ENCODE data around the gene TXK. TPM values are rescaled to one million over a fixed set of nuclear protein-coding genes. Genes with fewer than 3 reads are reported as not detected.

Gene TXK
- total and polyA plus RNA-seq, 2 donors: 6.9 to 24.7 TPM

- no peak overlapping the region for H3K27ac ChIP-seq (ENCODE audit: low read depth in 1 of 2, low read length in 1 of 2)
- DNase-seq (ENCODE audit: low read depth in 6 of 9, low spot score in 9 of 9): no peak
- 94% methylated on average over 2 of the region's 2 CpGs for WGBS
Measured at GRCh38 chr4:48118081-48118480, 16.0 kb downstream of the TXK start.

GRCh38 chr4:48116582-48116981, 17.5 kb downstream of the TXK start:
- H3K4me3 ChIP-seq (ENCODE audit: low read length in 2 of 2): no peak overlapping the region
- no peaks in the 10 kb centered on the region for H3K4me1 ChIP-seq (ENCODE audit: control insufficient read depth in 2 of 2, insufficient read depth in 2 of 2, low read length in 2 of 2)
- 85% methylated on average over 3 of the region's 3 CpGs for WGBS
- no peak overlapping the region for H3K27ac ChIP-seq (ENCODE audit: low read depth in 1 of 2, low read length in 1 of 2)
- no peaks in the 10 kb centered on the region for H3K36me3 ChIP-seq (ENCODE audit: control insufficient read depth in 2 of 2, insufficient read depth in 2 of 2, low read length in 1 of 2)
- no peaks in the 10 kb centered on the region for H3K27me3 ChIP-seq (ENCODE audit: control insufficient read depth in 2 of 2, insufficient read depth in 1 of 2, low read length in 1 of 2)
- H3K9me3 ChIP-seq (ENCODE audit: control insufficient read depth in 2 of 2, insufficient read depth in 1 of 2, low read length in 1 of 2): no peaks in the 10 kb centered on the region
- DNase-seq (ENCODE audit: low read depth in 6 of 9, low spot score in 9 of 9): no peak

More at GRCh38 chr4:48118081-48118480, 16.0 kb downstream of the TXK start:
- H3K4me3 ChIP-seq (ENCODE audit: low read length in 2 of 2): no peak overlapping the region
- no peaks in the 10 kb centered on the region for H3K9me3 ChIP-seq (ENCODE audit: control insufficient read depth in 2 of 2, insufficient read depth in 1 of 2, low read length in 1 of 2)
- H3K36me3 ChIP-seq (ENCODE audit: control insufficient read depth in 2 of 2, insufficient read depth in 2 of 2, low read length in 1 of 2): no peaks in the 10 kb centered on the region
- H3K4me1 ChIP-seq (ENCODE audit: control insufficient read depth in 2 of 2, insufficient read depth in 2 of 2, low read length in 2 of 2): no peaks in the 10 kb centered on the region
- no peaks in the 10 kb centered on the region for H3K27me3 ChIP-seq (ENCODE audit: control insufficient read depth in 2 of 2, insufficient read depth in 1 of 2, low read length in 1 of 2)

GRCh38 chr4:48114412-48114811, 19.6 kb downstream of the TXK start:
- no peaks in the 10 kb centered on the region for H3K9me3 ChIP-seq (ENCODE audit: control insufficient read depth in 2 of 2, insufficient read depth in 1 of 2, low read length in 1 of 2)
- WGBS: 69% methylated on average over 6 of the region's 6 CpGs
- H3K4me3 ChIP-seq (ENCODE audit: low read length in 2 of 2): no peak overlapping the region
- no peaks in the 10 kb centered on the region for H3K4me1 ChIP-seq (ENCODE audit: control insufficient read depth in 2 of 2, insufficient read depth in 2 of 2, low read length in 2 of 2)
- no peak for DNase-seq (ENCODE audit: low read depth in 6 of 9, low spot score in 9 of 9)
- no peaks in the 10 kb centered on the region for H3K27me3 ChIP-seq (ENCODE audit: control insufficient read depth in 2 of 2, insufficient read depth in 1 of 2, low read length in 1 of 2)
- H3K36me3 ChIP-seq (ENCODE audit: control insufficient read depth in 2 of 2, insufficient read depth in 2 of 2, low read length in 1 of 2): no peaks in the 10 kb centered on the region
- H3K27ac ChIP-seq (ENCODE audit: low read depth in 1 of 2, low read length in 1 of 2): no peak overlapping the region

GRCh38 chr4:48112017-48112667, 21.9 kb downstream of the TXK start:
- no peaks in the 10 kb centered on the region for H3K36me3 ChIP-seq (ENCODE audit: control insufficient read depth in 2 of 2, insufficient read depth in 2 of 2, low read length in 1 of 2)
- no peaks in the 10 kb centered on the region for H3K27me3 ChIP-seq (ENCODE audit: control insufficient read depth in 2 of 2, insufficient read depth in 1 of 2, low read length in 1 of 2)
- H3K4me1 ChIP-seq (ENCODE audit: control insufficient read depth in 2 of 2, insufficient read depth in 2 of 2, low read length in 2 of 2): no peaks in the 10 kb centered on the region
- 92% methylated on average over 8 of the region's 8 CpGs for WGBS
- H3K9me3 ChIP-seq (ENCODE audit: control insufficient read depth in 2 of 2, insufficient read depth in 1 of 2, low read length in 1 of 2): no peaks in the 10 kb centered on the region
- no peak overlapping the region for H3K4me3 ChIP-seq (ENCODE audit: low read length in 2 of 2)
- DNase-seq (ENCODE audit: low read depth in 6 of 9, low spot score in 9 of 9): no peak
- H3K27ac ChIP-seq (ENCODE audit: low read depth in 1 of 2, low read length in 1 of 2): no peak overlapping the region

- 94% methylated on average over 1 of the region's 1 CpG for WGBS
- Histone ChIP-seq H3K9me3 (ENCODE audit: control insufficient read depth in 2 of 2, insufficient read depth in 1 of 2, low read length in 1 of 2) (no peaks in the 10 kb centered on the region), H3K4me1 (ENCODE audit: control insufficient read depth in 2 of 2, insufficient read depth in 2 of 2, low read length in 2 of 2) (no peaks in the 10 kb centered on the region), H3K27ac (ENCODE audit: low read depth in 1 of 2, low read length in 1 of 2) (no peak overlapping the region), H3K27me3 (ENCODE audit: control insufficient read depth in 2 of 2, insufficient read depth in 1 of 2, low read length in 1 of 2) (no peaks in the 10 kb centered on the region), H3K4me3 (ENCODE audit: low read length in 2 of 2) (no peak overlapping the region), H3K36me3 (ENCODE audit: control insufficient read depth in 2 of 2, insufficient read depth in 2 of 2, low read length in 1 of 2) (no peaks in the 10 kb centered on the region)
- DNase-seq (ENCODE audit: low read depth in 6 of 9, low spot score in 9 of 9): no peak
Measured at GRCh38 chr4:48110452-48110978, 23.5 kb downstream of the TXK start.

- no peaks in the 10 kb centered on the region for H3K27me3 ChIP-seq (ENCODE audit: control insufficient read depth in 2 of 2, insufficient read depth in 1 of 2, low read length in 1 of 2)
- H3K9me3 ChIP-seq (ENCODE audit: control insufficient read depth in 2 of 2, insufficient read depth in 1 of 2, low read length in 1 of 2): no peaks in the 10 kb centered on the region
- H3K27ac ChIP-seq (ENCODE audit: low read depth in 1 of 2, low read length in 1 of 2): no peak overlapping the region
- H3K36me3 ChIP-seq (ENCODE audit: control insufficient read depth in 2 of 2, insufficient read depth in 2 of 2, low read length in 1 of 2): no peaks in the 10 kb centered on the region
- no peaks in the 10 kb centered on the region for H3K4me1 ChIP-seq (ENCODE audit: control insufficient read depth in 2 of 2, insufficient read depth in 2 of 2, low read length in 2 of 2)
- no peak overlapping the region for H3K4me3 ChIP-seq (ENCODE audit: low read length in 2 of 2)
- peak in 5 of 9 donors; percentile 42 to 77 (median 55) for DNase-seq (ENCODE audit: low read depth in 6 of 9, low spot score in 9 of 9)
- WGBS: 81% methylated on average over 5 of the region's 5 CpGs
Measured at GRCh38 chr4:48109413-48110263, 24.4 kb downstream of the TXK start.

- over 99% methylated on average over 2 of the region's 2 CpGs for WGBS
- no peaks in the 10 kb centered on the region for H3K27me3 ChIP-seq (ENCODE audit: control insufficient read depth in 2 of 2, insufficient read depth in 1 of 2, low read length in 1 of 2)
- DNase-seq (ENCODE audit: low read depth in 6 of 9, low spot score in 9 of 9): no peak
Measured at GRCh38 chr4:48108309-48109073, 25.6 kb downstream of the TXK start.

GRCh38 chr4:48105230-48105629, 28.8 kb downstream of the TXK start:
- H3K36me3 ChIP-seq (ENCODE audit: control insufficient read depth in 2 of 2, insufficient read depth in 2 of 2, low read length in 1 of 2): no peaks in the 10 kb centered on the region
- no peak overlapping the region for H3K4me3 ChIP-seq (ENCODE audit: low read length in 2 of 2)
- DNase-seq (ENCODE audit: low read depth in 6 of 9, low spot score in 9 of 9): no peak
- WGBS: 100% methylated on average over 1 of the region's 1 CpG
- H3K4me1 ChIP-seq (ENCODE audit: control insufficient read depth in 2 of 2, insufficient read depth in 2 of 2, low read length in 2 of 2): no peaks in the 10 kb centered on the region
- no peaks in the 10 kb centered on the region for H3K9me3 ChIP-seq (ENCODE audit: control insufficient read depth in 2 of 2, insufficient read depth in 1 of 2, low read length in 1 of 2)
- H3K27ac ChIP-seq (ENCODE audit: low read depth in 1 of 2, low read length in 1 of 2): no peak overlapping the region
- no peaks in the 10 kb centered on the region for H3K27me3 ChIP-seq (ENCODE audit: control insufficient read depth in 2 of 2, insufficient read depth in 1 of 2, low read length in 1 of 2)

More at GRCh38 chr4:48108309-48109073, 25.6 kb downstream of the TXK start:
- no peaks in the 10 kb centered on the region for H3K36me3 ChIP-seq (ENCODE audit: control insufficient read depth in 2 of 2, insufficient read depth in 2 of 2, low read length in 1 of 2)
- no peaks in the 10 kb centered on the region for H3K9me3 ChIP-seq (ENCODE audit: control insufficient read depth in 2 of 2, insufficient read depth in 1 of 2, low read length in 1 of 2)
- no peaks in the 10 kb centered on the region for H3K4me1 ChIP-seq (ENCODE audit: control insufficient read depth in 2 of 2, insufficient read depth in 2 of 2, low read length in 2 of 2)
- no peak overlapping the region for H3K4me3 ChIP-seq (ENCODE audit: low read length in 2 of 2)
- no peak overlapping the region for H3K27ac ChIP-seq (ENCODE audit: low read depth in 1 of 2, low read length in 1 of 2)
